HepG2 (cell line): Measurements from ENCODE around the gene AK9. TPM values are rescaled to one million over a fixed set of nuclear protein-coding genes. Genes with fewer than 3 reads are reported as not detected.

Experiments used
- ATAC-seq: fragments of 200-7000 bp; cut with Tn5 transposase; 3 replicates; pipeline ENCODE4 v1.9.1; 2020; ENCODE audit warnings: mild to moderate bottlenecking, moderate library complexity
- BruUV-seq: library from RNA; stranded (reverse); fragments of 400-500 nt; replicated peaks from 2 replicates; lab custom pipeline; 2021; lab: Mats Ljungman, UMichigan
- CTCF ChIA-PET: fragments of 300-600 bp; formaldehyde crosslinking; extraction: SDS; loops from one replicate; lab custom pipeline; 2021; ENCODE audit warnings: low total read pairs, inconsistent platforms, low intra/inter-chr PET ratio; lab: Yijun Ruan, JAX
- POLR2A ChIA-PET: fragments of 350-600 bp; sonication (Branson Sonifier 250); formaldehyde crosslinking; loops from one replicate; lab custom pipeline; 2020; ENCODE audit warnings: antibody characterized with exemption, inconsistent platforms; lab: Yijun Ruan, JAX
- DNase-seq: peaks from one replicate; pipeline ENCODE4 v3.0.0-alpha.2; 2015; ENCODE audit warnings: low spot score
- FAIRE-seq: peaks from 3 replicates; lab custom pipeline; 2011; peaks lifted over from hg19 to GRCh38; lab: Jason Lieb, UNC
- H2AFZ ChIP-seq: one replicate; pipeline ENCODE4 v1.6.1; 2011; ENCODE audit warnings: low read length, inconsistent platforms
- H3K27ac ChIP-seq: fragments of 300-600 bp; 3 replicates; pipeline ENCODE4 v1.8.0; 2011; ENCODE audit warnings: mixed run types, mild to moderate bottlenecking, mixed read lengths, low read length, inconsistent platforms; ENCODE audit not compliant: insufficient read depth; ENCODE audit errors: extremely low read length
- H3K27me3 ChIP-seq, 2 experiments: fragments of 200-600 bp in 1 of 2; 2 replicates in 1 of 2; 3 replicates in 1 of 2; pipeline versions ENCODE4 v1.6.0 to v1.8.0; 2011; ENCODE audit warnings: low read length in 2 of 2, mild to moderate bottlenecking in 2 of 2, moderate library complexity in 2 of 2, inconsistent platforms in 1 of 2; ENCODE audit not compliant: insufficient read depth in 2 of 2, control insufficient read depth in 1 of 2
- H3K36me3 ChIP-seq, 2 experiments: fragments of 200-600 bp in 1 of 2; replicated peaks in 1 of 2; 2 replicates in 1 of 2; 3 replicates in 1 of 2; pipeline versions ENCODE4 v1.5.1 to v1.8.0; 2011; ENCODE audit warnings: low read length in 2 of 2, inconsistent platforms in 1 of 2; ENCODE audit not compliant: insufficient read depth in 2 of 2, control insufficient read depth in 1 of 2
- H3K4me1 ChIP-seq: 2 replicates; pipeline ENCODE4 v1.5.1; 2012; ENCODE audit warnings: low read length, inconsistent platforms; ENCODE audit not compliant: insufficient read depth
- H3K4me2 ChIP-seq: 2 replicates; pipeline ENCODE4 v1.6.0; 2011; ENCODE audit warnings: low read depth, low read length, inconsistent platforms
- H3K4me3 ChIP-seq, 3 experiments: fragments of 200-600 bp in 1 of 3; sonication (generic), shearing (Covaris generic) in 1 of 3; replicated peaks in 1 of 3; 2 replicates each; pipeline ENCODE4 v1.5.1; 2011 to 2016; ENCODE audit warnings: low read length in 3 of 3, inconsistent platforms in 2 of 3, low read depth in 2 of 3, mild to moderate bottlenecking in 2 of 3, control low read depth in 1 of 3, mixed read lengths in 1 of 3; ENCODE audit not compliant: insufficient read depth in 1 of 3
- H3K79me2 ChIP-seq: one replicate; pipeline ENCODE4 v1.6.1; 2011; ENCODE audit warnings: low read length, inconsistent platforms; ENCODE audit not compliant: insufficient read depth
- H3K9ac ChIP-seq: 2 replicates; pipeline ENCODE4 v1.6.0; 2011; ENCODE audit warnings: mild to moderate bottlenecking, low read depth, low read length, inconsistent platforms; ENCODE audit not compliant: insufficient read depth
- H3K9me3 ChIP-seq: 2 replicates; pipeline ENCODE4 v1.5.1; 2012; ENCODE audit warnings: mild to moderate bottlenecking, low read length
- H4K20me1 ChIP-seq: 2 replicates; pipeline ENCODE4 v1.6.0; 2011; ENCODE audit warnings: inconsistent platforms, mild to moderate bottlenecking, low read length, moderate library complexity; ENCODE audit not compliant: insufficient read depth
- CAMTA2 ChIP-seq: sonication (generic); formaldehyde crosslinking; IDR thresholded peaks from 2 replicates; pipeline ENCODE4 v1.4.0; 2020; ENCODE audit warnings: mild to moderate bottlenecking, missing genetic modification reagents, borderline replicate concordance
- CBX1 ChIP-seq: IDR thresholded peaks from one replicate; pipeline ENCODE4 v1.6.1; 2016; ENCODE audit warnings: antibody characterized with exemption, low read depth
- FOSL2 ChIP-seq: sonication (generic); formaldehyde crosslinking; IDR thresholded peaks from 2 replicates; pipeline ENCODE4 v1.4.0; 2020; ENCODE audit warnings: missing genetic modification reagents
- GABPB1 ChIP-seq: IDR thresholded peaks from 2 replicates; pipeline ENCODE4 v1.6.1; 2016; ENCODE audit warnings: mild to moderate bottlenecking, missing genetic modification reagents, moderate library complexity, missing compliant biosample characterization
- GRHL1 ChIP-seq: sonication (generic); formaldehyde crosslinking; conservative IDR thresholded peaks from 2 replicates; pipeline ENCODE4 v1.8.0; 2022; ENCODE audit warnings: missing genetic modification reagents
- IRF2 ChIP-seq: IDR thresholded peaks from 2 replicates; pipeline ENCODE4 v1.6.1; 2018; ENCODE audit warnings: missing genetic modification reagents, missing compliant biosample characterization
- MED1 ChIP-seq: sonication (generic); formaldehyde crosslinking; IDR thresholded peaks from 2 replicates; pipeline ENCODE4 v1.4.0; 2020; ENCODE audit warnings: missing genetic modification reagents
- MED13 ChIP-seq: sonication (generic); formaldehyde crosslinking; IDR thresholded peaks from 2 replicates; pipeline ENCODE4 v1.5.0; 2020; ENCODE audit warnings: missing genetic modification reagents
- NR2F1 ChIP-seq, 2 experiments: fragments of 450-650 bp in 1 of 2; formaldehyde crosslinking in 1 of 2; IDR thresholded peaks; 2 replicates each; pipeline versions ENCODE4 v1.5.0 to v1.6.1; 2016 to 2020; ENCODE audit warnings: mild to moderate bottlenecking in 1 of 2, missing compliant biosample characterization in 1 of 2, missing genetic modification reagents in 1 of 2, moderate library complexity in 1 of 2
- TGIF2 ChIP-seq: IDR thresholded peaks from 2 replicates; pipeline ENCODE4 v1.6.1; 2016; ENCODE audit warnings: control low read depth, missing compliant biosample characterization
- TOPORS ChIP-seq: sonication (generic); formaldehyde crosslinking; IDR thresholded peaks from 2 replicates; pipeline ENCODE4 v1.8.0; 2023; ENCODE audit warnings: mild to moderate bottlenecking, missing genetic modification reagents
- ZFYVE20 ChIP-seq: sonication (generic); formaldehyde crosslinking; IDR thresholded peaks from 2 replicates; pipeline ENCODE4 v1.8.0; 2023; ENCODE audit warnings: low read depth, mild to moderate bottlenecking, moderate library complexity, missing genetic modification reagents, borderline replicate concordance
- ZNF468 ChIP-seq: sonication (generic); formaldehyde crosslinking; IDR thresholded peaks from 2 replicates; pipeline ENCODE4 v1.8.0; 2022; ENCODE audit warnings: mild to moderate bottlenecking, moderate library complexity, missing genetic modification reagents
- ZNF577 ChIP-seq: sonication (generic); formaldehyde crosslinking; IDR thresholded peaks from 2 replicates; pipeline ENCODE4 v1.4.0; 2020; ENCODE audit warnings: mild to moderate bottlenecking, low read depth, missing genetic modification reagents, borderline replicate concordance
- ZNF792 ChIP-seq: IDR thresholded peaks from 2 replicates; pipeline ENCODE4 v1.6.1; 2016
- WGBS: methylation state at CpG from one replicate; pipeline ENCODE4 v1.1.6; 2017; ENCODE audit warnings: low lambda C conversion rate; 5-methylcytosine and 5-hydroxymethylcytosine counted together
- in situ Hi-C: cut with HindIII; loops from 2 replicates; pipeline ENCODE4 v1.10.0; 2017; ENCODE audit warnings: low pct_unique_long_range_greater_than_20kb; ENCODE audit not compliant: extremely low pct_ligation_motif_present
- intact Hi-C: fragments of 100-400 bp; cut with micrococcal nuclease; formaldehyde crosslinking; loops from one replicate; pipeline ENCODE4 v1.10.0; 2022; ENCODE audit not compliant: unreplicated experiment
- polyA plus RNA-seq, 8 experiments: library from polyadenylated mRNA; depleted of rRNA in 3 of 8; stranded (reverse) in 7 of 8; unstranded in 1 of 8; fragments of >200 nt; fragmentation: Illumina TruSeq in 4 of 8; extraction: Trizol in 4 of 8; gene quantifications; 2 replicates each; pipeline versions ENCODE4 v1.2.1 to v1.2.3, GENCODE V29; 2011 to 2016; ENCODE audit warnings: low read depth in 4 of 8, missing spikeins in 1 of 8, mixed read lengths in 1 of 8; ENCODE audit not compliant: insufficient read depth in 1 of 8
- total RNA-seq, 5 experiments: library from RNA; depleted of rRNA; stranded (reverse); fragments of >200 nt; fragmentation: Illumina TruSeq; extraction: Trizol; gene quantifications; 2 replicates each; pipeline ENCODE4 v1.2.3, GENCODE V29; 2016; ENCODE audit warnings: low read depth in 1 of 5
- TF ChIP-seq, protein P1 (sequence below): sonication (generic); formaldehyde crosslinking; IDR thresholded peaks from 2 replicates; pipeline ENCODE4 v1.4.0; 2020; ENCODE audit warnings: mild to moderate bottlenecking, missing genetic modification reagents
- TF ChIP-seq, protein P2 (sequence below): sonication (generic); formaldehyde crosslinking; IDR thresholded peaks from 2 replicates; pipeline ENCODE4 v1.5.0; 2020; ENCODE audit warnings: missing genetic modification reagents

The AK9 gene
- total and polyA plus RNA-seq, 2 of the 13 experiments (the other 11 are each of a cell fraction or from before 2014, with no cell fraction given), result 3.2 to 4.8 TPM

GRCh38 chr6:109511832-109512231 lies 179.2 kb downstream of the AK9 start (continued):
- TF ChIP-seq FOSL2 (CRISPR knock-in tag), result no peak
- TF ChIP-seq ZNF792, result no peak
- TF ChIP-seq, all 625 proteins: peak for 0

GRCh38 chr6:109510358-109510757 lies 180.6 kb downstream of the AK9 start:
- Histone ChIP-seq H4K20me1 (no peaks in the 10 kb centered on the region), H3K4me2 (no peak overlapping the region), H3K9ac (no peak overlapping the region), H3K79me2 (no peaks in the 10 kb centered on the region), H3K4me1 (no peaks in the 10 kb centered on the region), H3K4me3 (no peak overlapping the region), H3K27me3 (peaks cover 0 to 8% of the 10 kb centered on the region in 2 experiments; a peak in 1 of 5 replicates), H2AFZ (no peak overlapping the region), H3K36me3 (no peaks in the 10 kb centered on the region), H3K9me3 (no peaks in the 10 kb centered on the region), H3K27ac (no peak overlapping the region)
- no peak for DNase-seq
- FAIRE-seq, result no peak
- no CpG with 5 or more reads among the region's 1 CpG for WGBS
- ATAC-seq, result no peak
- ChIA-PET CTCF (no interaction called here), POLR2A (no interaction called here)
- intact Hi-C loops, result no loop called here
- in situ Hi-C loops, result no loop called here
- no peak for TF ChIP-seq CBX1
- TF ChIP-seq, protein P1, sequence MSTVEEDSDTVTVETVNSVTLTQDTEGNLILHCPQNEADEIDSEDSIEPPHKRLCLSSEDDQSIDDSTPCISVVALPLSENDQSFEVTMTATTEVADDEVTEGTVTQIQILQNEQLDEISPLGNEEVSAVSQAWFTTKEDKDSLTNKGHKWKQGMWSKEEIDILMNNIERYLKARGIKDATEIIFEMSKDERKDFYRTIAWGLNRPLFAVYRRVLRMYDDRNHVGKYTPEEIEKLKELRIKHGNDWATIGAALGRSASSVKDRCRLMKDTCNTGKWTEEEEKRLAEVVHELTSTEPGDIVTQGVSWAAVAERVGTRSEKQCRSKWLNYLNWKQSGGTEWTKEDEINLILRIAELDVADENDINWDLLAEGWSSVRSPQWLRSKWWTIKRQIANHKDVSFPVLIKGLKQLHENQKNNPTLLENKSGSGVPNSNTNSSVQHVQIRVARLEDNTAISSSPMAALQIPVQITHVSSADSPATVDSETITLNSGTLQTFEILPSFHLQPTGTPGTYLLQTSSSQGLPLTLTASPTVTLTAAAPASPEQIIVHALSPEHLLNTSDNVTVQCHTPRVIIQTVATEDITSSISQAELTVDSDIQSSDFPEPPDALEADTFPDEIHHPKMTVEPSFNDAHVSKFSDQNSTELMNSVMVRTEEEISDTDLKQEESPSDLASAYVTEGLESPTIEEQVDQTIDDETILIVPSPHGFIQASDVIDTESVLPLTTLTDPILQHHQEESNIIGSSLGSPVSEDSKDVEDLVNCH, result no peak
- TF ChIP-seq GRHL1 (CRISPR knock-in tag), result no peak
- TF ChIP-seq MED13 (CRISPR knock-in tag), result no peak
- TF ChIP-seq ZFYVE20, result no peak
- TF ChIP-seq IRF2 (CRISPR knock-in tag), result no peak
- no peak for TF ChIP-seq GABPB1
- no peak for TF ChIP-seq CAMTA2 (CRISPR knock-in tag)
- TF ChIP-seq ZNF468, result no peak
- no peak for TF ChIP-seq NR2F1 (CRISPR knock-in tag; IDR thresholded peaks at IDR 0.05)
- no peak for TF ChIP-seq MED1 (CRISPR knock-in tag)
- TF ChIP-seq TOPORS, result no peak
- TF ChIP-seq TGIF2 (CRISPR knock-in tag), result no peak
- TF ChIP-seq ZNF577 (CRISPR knock-in tag), result no peak
- TF ChIP-seq, protein P2, sequence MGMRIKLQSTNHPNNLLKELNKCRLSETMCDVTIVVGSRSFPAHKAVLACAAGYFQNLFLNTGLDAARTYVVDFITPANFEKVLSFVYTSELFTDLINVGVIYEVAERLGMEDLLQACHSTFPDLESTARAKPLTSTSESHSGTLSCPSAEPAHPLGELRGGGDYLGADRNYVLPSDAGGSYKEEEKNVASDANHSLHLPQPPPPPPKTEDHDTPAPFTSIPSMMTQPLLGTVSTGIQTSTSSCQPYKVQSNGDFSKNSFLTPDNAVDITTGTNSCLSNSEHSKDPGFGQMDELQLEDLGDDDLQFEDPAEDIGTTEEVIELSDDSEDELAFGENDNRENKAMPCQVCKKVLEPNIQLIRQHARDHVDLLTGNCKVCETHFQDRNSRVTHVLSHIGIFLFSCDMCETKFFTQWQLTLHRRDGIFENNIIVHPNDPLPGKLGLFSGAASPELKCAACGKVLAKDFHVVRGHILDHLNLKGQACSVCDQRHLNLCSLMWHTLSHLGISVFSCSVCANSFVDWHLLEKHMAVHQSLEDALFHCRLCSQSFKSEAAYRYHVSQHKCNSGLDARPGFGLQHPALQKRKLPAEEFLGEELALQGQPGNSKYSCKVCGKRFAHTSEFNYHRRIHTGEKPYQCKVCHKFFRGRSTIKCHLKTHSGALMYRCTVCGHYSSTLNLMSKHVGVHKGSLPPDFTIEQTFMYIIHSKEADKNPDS (CRISPR knock-in tag), result no peak
- no TSS peak for BruUV-seq
